Measurements from ENCODE around the gene MVB12B.

MVB12B gene

GRCh38 chr9:126543490-126543889 lies 216.9 kb downstream of the MVB12B start:
- no peak for DNase-seq (ENCODE audit: low read depth)
- no peak overlapping the region for H3K4me3 ChIP-seq (ENCODE audit: low read length)

GRCh38 chr9:126545106-126545505 lies 218.5 kb downstream of the MVB12B start:
- no peak for DNase-seq (ENCODE audit: low read depth)
- TF ChIP-seq CTCF (conservative IDR thresholded peaks at IDR 0.05; ENCODE audit: low read length), result no peak
- H3K4me3 ChIP-seq (ENCODE audit: low read length), result no peak overlapping the region

More at GRCh38 chr9:126543490-126543889, 216.9 kb downstream of the MVB12B start:
- no peak for TF ChIP-seq CTCF (conservative IDR thresholded peaks at IDR 0.05; ENCODE audit: low read length)

- no peak for TF ChIP-seq CTCF (conservative IDR thresholded peaks at IDR 0.05; ENCODE audit: low read length)
- DNase-seq (ENCODE audit: low read depth), result no peak
- H3K4me3 ChIP-seq (ENCODE audit: low read length), result no peak overlapping the region
These were observed 219.4 kb downstream of the MVB12B start for GRCh38 chr9:126546036-126546435.

GRCh38 chr9:126548312-126548711 lies 221.7 kb downstream of the MVB12B start:
- no peak for TF ChIP-seq CTCF (conservative IDR thresholded peaks at IDR 0.05; ENCODE audit: low read length)
- no peak overlapping the region for H3K4me3 ChIP-seq (ENCODE audit: low read length)
- no peak for DNase-seq (ENCODE audit: low read depth)

GRCh38 chr9:126549246-126550006 lies 222.8 kb downstream of the MVB12B start:
- TF ChIP-seq CTCF (conservative IDR thresholded peaks at IDR 0.05; ENCODE audit: low read length), result no peak
- DNase-seq (ENCODE audit: low read depth), result no peak
- no peak overlapping the region for H3K4me3 ChIP-seq (ENCODE audit: low read length)

- DNase-seq (ENCODE audit: low read depth), result no peak
- no peak overlapping the region for H3K4me3 ChIP-seq (ENCODE audit: low read length)
- TF ChIP-seq CTCF (conservative IDR thresholded peaks at IDR 0.05; ENCODE audit: low read length), result no peak
These were observed 224.3 kb downstream of the MVB12B start for GRCh38 chr9:126550891-126551351.

GRCh38 chr9:126551812-126552211 lies 225.2 kb downstream of the MVB12B start:
- TF ChIP-seq CTCF (conservative IDR thresholded peaks at IDR 0.05; ENCODE audit: low read length), result no peak
- DNase-seq (ENCODE audit: low read depth), result no peak
- no peak overlapping the region for H3K4me3 ChIP-seq (ENCODE audit: low read length)

All from AG10803 (cell line).